GM21528 (cell line): ENCODE measurements around the gene RNF183.
A peak's percentile ranks its signal among the peaks of the same experiment; 100 is the strongest.

ENCODE experiments used
- ATAC-seq: cut with Tn5 transposase; IDR thresholded peaks from one replicate; pipeline ENCODE4 v1.9.1; 2021; ENCODE audit warnings: mild to moderate bottlenecking, moderate library complexity; ENCODE audit not compliant: unreplicated experiment, low FRiP score

RNF183 gene

GRCh38 chr9:113302792-113303418 lies at the start of gene RNF183:
RNF183 (minus strand) TSS chr9:113303376; CDS start chr9:113298184, 5,192 bp downstream.
- ATAC-seq: no peak

DNA sequence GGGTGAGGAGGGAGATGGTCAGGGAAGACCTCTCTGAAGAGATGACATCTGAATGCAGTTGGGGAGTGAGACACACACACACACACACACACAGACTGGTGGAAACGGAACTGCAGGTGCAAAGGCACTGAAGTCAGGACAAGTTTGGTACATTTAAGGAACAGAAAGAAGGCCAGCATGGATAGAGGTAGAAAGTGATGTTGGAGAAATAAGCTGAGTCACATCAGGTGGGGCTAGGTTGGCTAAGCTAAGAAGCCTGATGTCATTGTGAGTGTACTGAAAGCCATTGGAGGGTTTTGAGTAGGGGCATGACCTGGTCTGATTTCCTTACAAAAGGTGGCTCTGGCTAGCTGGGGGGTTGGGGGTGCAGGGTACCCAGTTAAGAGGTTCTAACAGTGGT lies 49.2 kb upstream of the RNF183 start:
- no peak for ATAC-seq

GRCh38 chr9:113352006-113352405 lies 48.8 kb upstream of the RNF183 start:
- no peak for ATAC-seq

- no peak for ATAC-seq
Measured at GRCh38 chr9:113350937-113351336, 47.8 kb upstream of the RNF183 start.

- ATAC-seq: no peak
Measured at GRCh38 chr9:113350107-113350661, 47.0 kb upstream of the RNF183 start.

GRCh38 chr9:113349445-113350094 lies 46.4 kb upstream of the RNF183 start, which contains the start of gene BSPRY:
BSPRY (plus strand) TSS chr9:113349541; CDS start chr9:113349580, 39 bp downstream.
- ATAC-seq: no peak

DNA sequence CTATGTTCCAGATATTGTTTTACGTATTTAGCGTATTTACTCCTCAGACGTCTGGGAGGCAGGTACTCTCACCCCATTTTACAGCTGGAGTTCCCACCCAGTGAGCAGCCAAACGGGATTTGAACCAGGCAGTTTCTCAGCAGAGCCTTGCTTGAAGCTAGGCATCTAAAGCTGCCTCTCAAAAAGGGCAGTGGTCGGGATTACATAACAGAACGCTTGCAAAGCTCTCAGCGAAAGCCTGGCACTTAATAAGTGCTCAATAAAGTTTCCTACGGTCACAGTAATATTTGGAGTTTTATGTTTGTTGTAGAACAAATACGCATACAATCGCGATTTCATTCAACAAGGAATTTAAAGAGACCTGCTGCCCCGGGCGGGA lies 45.9 kb upstream of the RNF183 start:
- ATAC-seq: no peak

GRCh38 chr9:113348437-113348836 lies 45.3 kb upstream of the RNF183 start:
- ATAC-seq: no peak

- no peak for ATAC-seq
Measured at GRCh38 chr9:113345671-113346070, 42.5 kb upstream of the RNF183 start.

GRCh38 chr9:113345190-113345589 lies 42.0 kb upstream of the RNF183 start:
- ATAC-seq: no peak

- no peak for ATAC-seq
Measured at GRCh38 chr9:113343732-113344231, 40.6 kb upstream of the RNF183 start.

DNA sequence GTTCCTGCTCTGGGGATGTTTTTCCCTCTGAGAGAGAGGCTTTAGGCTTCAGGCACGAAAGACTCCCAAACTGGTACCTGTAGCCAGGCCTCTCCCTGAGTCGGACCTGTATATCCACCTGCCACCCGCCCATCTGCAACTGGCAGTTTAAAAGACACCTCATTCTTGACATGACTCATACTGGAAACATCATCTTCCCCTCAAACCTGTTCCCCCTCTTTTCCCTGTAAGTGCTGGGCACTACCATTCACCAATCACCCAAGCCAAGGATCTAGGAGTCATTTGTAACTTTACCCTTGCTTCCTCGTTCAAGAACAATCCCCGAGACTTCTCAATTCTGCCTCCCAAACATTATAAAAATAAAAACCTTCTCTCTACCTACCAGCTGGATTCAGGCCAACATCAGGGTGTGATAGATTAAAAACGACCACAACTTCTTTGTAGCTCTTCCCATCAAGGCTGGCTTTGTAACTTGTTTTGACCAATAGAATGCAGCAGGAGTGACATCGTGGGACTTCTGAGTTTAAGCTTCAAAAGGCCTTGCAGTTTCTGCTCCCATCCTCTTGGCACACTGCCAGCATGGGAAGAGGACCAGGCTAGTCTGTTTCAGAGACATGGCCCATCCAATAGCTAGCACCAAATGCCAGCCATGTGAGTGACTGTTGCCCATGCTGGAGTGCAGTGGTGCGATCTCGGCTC lies 38.7 kb upstream of the RNF183 start:
- no peak for ATAC-seq

- peak; percentile 97 for ATAC-seq
Measured at GRCh38 chr9:113340011-113340699, 37.0 kb upstream of the RNF183 start, which contains the start of gene WDR31. WDR31 (minus strand) TSS chr9:113340275; CDS start chr9:113332022, 8,253 bp downstream.

GRCh38 chr9:113337714-113338113 lies 34.5 kb upstream of the RNF183 start:
- ATAC-seq: no peak

GRCh38 chr9:113331780-113332179 lies 28.6 kb upstream of the RNF183 start:
- no peak for ATAC-seq

DNA sequence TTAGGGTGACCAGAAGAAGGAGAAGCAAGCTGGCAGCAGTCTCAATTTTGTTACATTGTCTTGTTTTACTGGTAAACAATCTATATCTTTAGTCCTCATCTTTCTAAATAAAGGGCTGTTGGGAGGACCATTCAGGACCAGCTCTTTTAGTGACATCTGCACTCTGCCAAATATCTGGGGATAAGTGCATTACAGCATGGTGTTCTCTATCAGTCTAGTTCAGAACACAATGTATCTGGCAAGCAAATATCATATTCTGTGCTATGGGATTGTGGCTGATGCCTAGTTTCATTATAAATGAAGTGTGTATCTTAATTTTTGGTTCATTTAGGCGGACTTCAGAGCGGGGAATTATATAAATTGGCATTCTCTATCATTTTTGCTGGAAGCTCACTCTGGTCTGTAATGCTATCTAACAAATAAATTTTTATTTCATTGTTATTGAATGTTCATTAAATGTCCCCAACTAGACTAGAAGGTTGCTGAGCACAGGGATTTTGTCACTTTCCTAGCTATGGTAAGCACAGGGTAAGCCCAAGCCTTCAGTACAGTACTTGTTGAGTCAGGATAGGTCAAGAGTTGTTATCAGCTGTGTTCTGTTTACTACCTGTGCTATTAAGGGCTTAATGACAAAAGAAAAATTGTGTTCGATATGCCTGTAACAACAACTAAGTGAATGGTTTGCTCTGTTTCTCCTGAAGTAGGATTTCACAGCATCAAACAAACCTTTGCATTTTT lies 25.0 kb upstream of the RNF183 start:
- no peak for ATAC-seq

GRCh38 chr9:113326230-113326629 lies 23.1 kb upstream of the RNF183 start:
- ATAC-seq: no peak

DNA sequence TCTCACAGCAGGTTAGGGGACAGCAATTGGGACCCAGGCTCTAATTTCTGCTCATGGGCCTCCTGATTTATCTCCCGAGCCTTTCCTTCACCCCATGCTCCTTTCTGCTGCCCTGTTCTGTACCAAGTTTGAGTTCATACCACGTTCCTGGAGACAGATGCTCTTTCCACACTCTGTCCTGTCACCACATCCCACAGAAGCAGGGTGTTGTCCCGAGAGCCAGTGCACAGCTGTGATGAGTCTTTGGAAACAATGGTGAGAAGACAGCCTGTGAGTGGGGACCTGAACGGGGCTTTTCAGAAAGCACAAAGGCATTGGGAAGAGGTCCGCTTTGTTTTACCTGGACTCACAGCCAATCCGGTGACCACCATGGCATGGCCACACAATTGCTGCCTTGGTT lies 19.5 kb upstream of the RNF183 start:
- no peak for ATAC-seq

GRCh38 chr9:113320051-113320450 lies 16.9 kb upstream of the RNF183 start:
- no peak for ATAC-seq

GRCh38 chr9:113319054-113319453 lies 15.9 kb upstream of the RNF183 start:
- no peak for ATAC-seq
